ENCODE data around the gene FAM241A.
A peak's percentile ranks its signal among the peaks of the same experiment; 100 is the strongest.

The FAM241A gene

GRCh38 chr4:112213856-112214255, 68.6 kb downstream of the FAM241A start:
- Histone ChIP-seq H3K27ac (no peak overlapping the region), H3K4me3 (no peak overlapping the region)
- DNase-seq (ENCODE audit: low spot score): no peak
- TF ChIP-seq, protein P1, sequence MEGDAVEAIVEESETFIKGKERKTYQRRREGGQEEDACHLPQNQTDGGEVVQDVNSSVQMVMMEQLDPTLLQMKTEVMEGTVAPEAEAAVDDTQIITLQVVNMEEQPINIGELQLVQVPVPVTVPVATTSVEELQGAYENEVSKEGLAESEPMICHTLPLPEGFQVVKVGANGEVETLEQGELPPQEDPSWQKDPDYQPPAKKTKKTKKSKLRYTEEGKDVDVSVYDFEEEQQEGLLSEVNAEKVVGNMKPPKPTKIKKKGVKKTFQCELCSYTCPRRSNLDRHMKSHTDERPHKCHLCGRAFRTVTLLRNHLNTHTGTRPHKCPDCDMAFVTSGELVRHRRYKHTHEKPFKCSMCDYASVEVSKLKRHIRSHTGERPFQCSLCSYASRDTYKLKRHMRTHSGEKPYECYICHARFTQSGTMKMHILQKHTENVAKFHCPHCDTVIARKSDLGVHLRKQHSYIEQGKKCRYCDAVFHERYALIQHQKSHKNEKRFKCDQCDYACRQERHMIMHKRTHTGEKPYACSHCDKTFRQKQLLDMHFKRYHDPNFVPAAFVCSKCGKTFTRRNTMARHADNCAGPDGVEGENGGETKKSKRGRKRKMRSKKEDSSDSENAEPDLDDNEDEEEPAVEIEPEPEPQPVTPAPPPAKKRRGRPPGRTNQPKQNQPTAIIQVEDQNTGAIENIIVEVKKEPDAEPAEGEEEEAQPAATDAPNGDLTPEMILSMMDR (IDR thresholded peaks at IDR 0.05): no peak

DNA sequence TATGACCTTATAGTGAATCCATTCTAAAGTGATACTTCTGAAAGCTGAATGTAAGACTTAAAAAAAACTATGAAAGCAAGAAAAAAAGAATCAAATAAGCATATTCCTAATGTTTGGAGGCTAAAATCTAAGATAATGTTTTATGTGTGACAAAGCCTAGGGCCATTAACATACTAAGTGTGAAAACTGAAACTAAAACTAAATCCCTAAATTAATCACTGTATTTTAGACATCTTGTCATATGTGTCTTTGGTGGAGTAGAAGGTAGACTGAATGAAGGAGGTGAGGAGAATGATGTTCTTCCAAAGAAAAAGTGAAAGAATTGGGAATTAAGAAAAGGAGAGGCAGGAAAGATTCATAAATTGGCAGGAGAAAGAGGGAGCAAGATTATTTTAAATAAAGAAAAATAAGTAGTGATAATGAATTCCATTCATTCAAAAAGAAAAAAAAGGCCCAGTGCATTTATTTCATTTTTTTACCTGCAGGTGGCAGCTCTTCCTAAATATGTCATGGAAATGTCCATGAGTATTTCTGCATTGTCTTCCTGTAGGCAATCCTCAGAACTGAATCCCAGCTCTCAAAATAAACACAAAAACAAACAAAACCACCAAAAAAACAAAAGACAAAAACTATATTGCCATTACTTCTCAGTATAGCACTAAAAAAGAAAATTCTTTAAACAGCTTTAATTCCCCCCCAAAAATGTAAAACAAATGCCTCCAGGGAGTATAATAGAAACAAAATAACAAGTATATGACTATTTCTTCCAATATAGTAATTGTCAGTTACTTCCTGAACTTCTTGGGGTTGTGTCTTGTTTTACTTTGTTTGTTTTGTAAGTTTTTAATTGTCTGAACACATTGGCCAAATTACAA, 69.4 kb downstream of the FAM241A start:
- no peak for DNase-seq (ENCODE audit: low spot score)
- Histone ChIP-seq H3K27ac (no peak overlapping the region), H3K4me3 (no peak overlapping the region)
- TF ChIP-seq, protein P1 (IDR thresholded peaks at IDR 0.05): no peak

DNA sequence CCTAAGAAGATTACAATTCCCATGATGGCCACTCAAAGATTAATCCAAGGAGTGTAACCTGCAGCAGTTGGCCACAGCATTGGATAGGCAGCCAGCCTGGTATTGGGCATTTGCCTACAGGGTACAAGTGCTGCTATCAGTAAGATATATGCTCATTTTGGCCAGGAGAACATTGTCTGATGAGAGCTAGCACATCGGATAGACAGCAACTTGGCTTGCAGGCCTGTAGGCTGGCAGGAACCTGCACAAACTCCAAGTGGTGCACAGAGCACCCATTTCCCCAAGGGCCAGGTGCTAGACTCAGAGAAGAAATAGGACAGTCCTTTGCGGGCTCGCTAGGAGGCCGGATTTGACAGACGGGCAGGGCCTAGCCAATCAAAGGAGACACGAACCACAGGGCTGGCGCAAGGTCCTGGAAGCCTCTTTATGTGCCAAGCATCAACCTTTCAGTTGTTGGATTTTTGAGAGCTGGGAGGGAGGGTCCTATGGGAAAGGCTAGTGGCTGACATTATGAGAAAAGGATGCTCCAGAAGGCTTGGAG, 74.6 kb downstream of the FAM241A start:
- TF ChIP-seq, protein P1 (IDR thresholded peaks at IDR 0.05): no peak
- H3K27ac ChIP-seq: no peak overlapping the region
- H3K4me3 ChIP-seq: no peak overlapping the region
- no peak for DNase-seq (ENCODE audit: low spot score)

DNA sequence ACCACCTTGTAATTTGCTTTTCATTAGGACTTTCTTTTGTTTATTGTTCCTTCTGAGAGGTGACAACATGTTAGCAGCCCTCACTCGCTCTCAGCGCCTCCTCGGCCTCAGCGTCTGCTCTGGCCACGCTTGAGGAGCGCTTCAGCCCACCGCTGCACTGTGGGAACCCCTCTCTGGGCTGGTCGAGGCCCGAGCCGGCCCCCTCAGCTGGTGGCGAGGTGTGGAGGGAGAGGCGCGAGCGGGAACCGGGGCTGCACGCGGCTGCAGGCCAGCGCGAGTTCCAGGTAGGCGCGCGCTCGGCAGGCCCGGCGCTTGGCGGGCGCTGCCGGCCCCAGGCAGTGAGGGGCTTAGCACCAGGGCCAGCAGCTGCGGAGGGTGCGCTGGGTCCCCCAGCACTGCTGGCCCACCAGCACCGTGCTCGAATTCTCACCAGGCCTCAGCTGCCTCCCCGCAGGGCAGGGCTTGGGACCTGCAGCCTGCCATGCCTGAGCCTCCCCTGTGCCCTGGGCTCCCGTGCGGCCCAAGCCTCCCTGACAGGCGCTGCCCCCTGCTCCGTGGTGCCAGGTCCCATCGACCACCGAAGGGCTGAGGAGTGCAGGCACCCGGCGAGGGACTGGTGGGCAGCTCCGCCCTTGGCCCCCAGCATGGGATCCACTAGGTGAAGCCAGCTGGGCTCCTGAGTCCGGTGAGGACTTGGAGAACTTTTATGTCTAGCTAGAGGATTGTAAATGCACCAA, 77.1 kb downstream of the FAM241A start:
- Histone ChIP-seq H3K4me3 (no peak overlapping the region), H3K27ac (no peak overlapping the region)
- TF ChIP-seq, protein P1 (IDR thresholded peaks at IDR 0.05): no peak
- DNase-seq (ENCODE audit: low spot score): no peak

DNA sequence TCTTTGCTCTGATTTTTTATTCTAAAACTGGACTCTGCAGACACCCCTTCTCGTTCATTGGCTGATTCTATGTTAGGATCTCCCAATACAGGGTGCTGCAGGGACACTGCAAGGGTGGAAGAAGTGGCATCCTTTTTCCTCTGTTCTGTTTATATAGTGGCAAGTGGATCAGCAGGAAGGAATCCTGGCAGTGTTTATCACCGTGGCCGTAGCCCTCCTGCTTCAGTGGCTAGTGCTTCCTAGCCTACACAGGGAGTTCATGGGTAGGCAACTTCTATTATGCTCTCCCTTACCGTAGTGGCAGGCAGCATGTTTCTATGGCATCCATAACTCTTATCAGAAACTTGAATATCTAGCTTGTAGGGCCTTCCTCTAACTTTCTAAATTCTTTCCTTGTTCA, 79.9 kb downstream of the FAM241A start:
- Histone ChIP-seq H3K4me3 (no peak overlapping the region), H3K27ac (no peak overlapping the region)
- TF ChIP-seq, protein P1 (IDR thresholded peaks at IDR 0.05): no peak
- no peak for DNase-seq (ENCODE audit: low spot score)

GRCh38 chr4:112230879-112231778, 85.9 kb downstream of the FAM241A start:
- TF ChIP-seq, protein P1 (IDR thresholded peaks at IDR 0.05): no peak
- H3K4me3 ChIP-seq: peak overlapping the region; percentile 88
- DNase-seq (ENCODE audit: low spot score): peak; percentile 99

More at GRCh38 chr4:112230879-112231778, 85.9 kb downstream of the FAM241A start:
- H3K27ac ChIP-seq: peak overlapping the region; percentile 88 to 96
